Activated CD4-positive, alpha-beta T cell treated with anti-CD3 and anti-CD28 coated beads, Interleukin-2, amount 50 U/mL, for 16 hours (primary cell): ENCODE data around the gene SMIM12.

Experiments
- DNase-seq: peaks from one replicate; pipeline ENCODE4 v3.0.0-alpha.2; 2020

The SMIM12 gene

GRCh38 chr1:34871443-34872132 is 12.0 kb upstream of the SMIM12 start:
- DNase-seq, result no peak

GRCh38 chr1:34870395-34870794 is 10.8 kb upstream of the SMIM12 start:
- DNase-seq, result no peak

DNA sequence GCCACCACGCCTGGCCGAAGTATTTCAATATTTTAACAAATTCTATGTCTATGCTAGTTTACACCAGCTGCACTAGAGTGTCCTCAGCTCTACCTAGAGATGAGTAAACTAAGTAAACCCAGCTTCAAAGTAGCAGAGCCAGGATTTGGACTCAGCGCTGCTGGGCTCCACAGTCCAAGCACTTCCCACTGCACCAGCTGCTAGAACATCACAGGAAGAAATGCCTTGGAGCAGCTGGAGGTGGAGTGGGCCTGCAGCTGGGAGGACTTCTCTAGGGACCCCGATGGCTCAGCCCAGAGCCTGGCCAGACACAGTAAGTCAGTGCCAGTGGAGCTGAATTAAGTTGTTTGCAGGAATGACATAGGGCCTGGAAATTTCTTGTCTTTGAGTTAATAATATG is 10.2 kb upstream of the SMIM12 start:
- DNase-seq, result no peak

GRCh38 chr1:34868230-34869049 is 8.9 kb upstream of the SMIM12 start:
- no peak for DNase-seq

- DNase-seq, result no peak
These were observed 7.9 kb upstream of the SMIM12 start for GRCh38 chr1:34867415-34867814.

- DNase-seq, result no peak
These were observed 7.2 kb upstream of the SMIM12 start for GRCh38 chr1:34866762-34867109.

DNA sequence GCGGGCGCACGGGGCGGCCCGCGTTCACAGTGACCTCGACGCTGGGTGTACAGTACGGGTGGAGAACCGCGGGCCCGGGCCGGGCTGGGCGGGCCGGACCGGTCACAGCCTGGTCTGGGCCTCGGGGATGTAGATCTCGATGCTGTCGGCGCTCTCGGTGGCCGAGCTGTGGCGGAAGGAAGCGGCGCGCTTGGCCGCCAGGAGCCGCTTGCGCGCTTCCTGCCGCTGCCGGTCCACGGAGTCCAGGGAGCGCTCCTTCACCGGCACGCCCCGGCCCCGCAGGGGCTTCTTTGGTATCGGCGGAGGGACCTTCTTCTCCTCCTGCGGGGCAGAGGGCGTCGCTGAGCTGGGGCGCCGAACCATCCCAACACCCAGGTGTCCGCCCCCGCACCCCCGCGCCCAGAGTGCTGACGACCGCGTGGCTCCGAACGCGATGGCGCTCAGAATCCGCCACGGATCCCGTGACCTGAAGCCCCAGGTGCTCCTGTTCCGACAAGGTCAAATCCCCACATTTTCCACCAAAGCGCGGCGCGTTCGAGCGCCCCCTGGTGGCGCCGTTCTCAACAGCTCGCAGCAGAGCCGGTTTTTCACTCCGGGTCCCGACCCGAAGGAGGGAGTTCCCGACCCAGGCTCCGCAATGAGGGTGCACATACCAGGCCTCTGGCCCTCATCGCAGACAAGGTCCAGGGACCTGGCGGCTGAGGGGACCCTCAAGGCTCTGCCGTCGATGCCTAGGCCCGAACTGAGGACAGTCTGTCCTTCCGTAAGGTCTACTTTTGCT is 6.6 kb upstream of the SMIM12 start:
- peak; percentile 92 for DNase-seq

DNA sequence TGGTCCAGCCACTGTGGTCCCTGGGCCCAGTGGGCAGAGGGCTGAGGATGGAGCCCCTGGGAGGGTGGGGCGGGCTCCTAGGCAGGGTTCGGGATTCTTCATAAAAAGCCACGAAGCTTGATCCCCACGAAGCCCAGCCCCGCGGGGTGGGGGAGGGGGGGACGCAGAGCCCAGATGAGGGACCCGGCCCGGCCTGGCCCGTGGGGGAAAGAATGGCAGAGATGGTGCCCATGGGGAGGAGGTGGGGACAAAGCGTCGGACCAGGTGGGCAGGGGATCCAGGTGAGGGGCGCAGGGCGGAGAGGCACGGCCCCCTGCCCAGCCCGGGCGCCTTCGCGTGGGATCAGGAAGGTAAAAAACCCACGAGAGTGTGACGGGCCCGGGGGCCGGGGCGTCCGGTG is 6.0 kb upstream of the SMIM12 start:
- no peak for DNase-seq

GRCh38 chr1:34864759-34865158 is 5.2 kb upstream of the SMIM12 start:
- no peak for DNase-seq

DNA sequence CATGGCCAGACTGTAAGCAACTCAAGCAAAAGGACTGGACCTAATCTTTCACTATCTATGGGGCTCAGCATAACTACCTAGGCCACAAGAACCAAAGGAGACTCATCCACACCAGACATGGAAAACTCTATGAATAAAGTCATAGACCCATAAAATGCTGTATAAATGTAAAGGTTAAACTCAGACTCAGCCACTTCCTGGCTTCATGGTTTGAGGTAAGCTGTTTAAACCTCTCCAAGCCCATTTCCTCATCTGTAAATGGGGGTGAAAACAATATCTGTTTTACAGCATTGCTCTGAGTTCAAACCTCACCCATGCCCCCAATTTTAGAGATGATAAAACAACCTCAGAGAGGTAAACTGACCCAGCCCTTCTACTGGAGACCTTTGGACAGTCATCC is 4.0 kb upstream of the SMIM12 start:
- no peak for DNase-seq

DNA sequence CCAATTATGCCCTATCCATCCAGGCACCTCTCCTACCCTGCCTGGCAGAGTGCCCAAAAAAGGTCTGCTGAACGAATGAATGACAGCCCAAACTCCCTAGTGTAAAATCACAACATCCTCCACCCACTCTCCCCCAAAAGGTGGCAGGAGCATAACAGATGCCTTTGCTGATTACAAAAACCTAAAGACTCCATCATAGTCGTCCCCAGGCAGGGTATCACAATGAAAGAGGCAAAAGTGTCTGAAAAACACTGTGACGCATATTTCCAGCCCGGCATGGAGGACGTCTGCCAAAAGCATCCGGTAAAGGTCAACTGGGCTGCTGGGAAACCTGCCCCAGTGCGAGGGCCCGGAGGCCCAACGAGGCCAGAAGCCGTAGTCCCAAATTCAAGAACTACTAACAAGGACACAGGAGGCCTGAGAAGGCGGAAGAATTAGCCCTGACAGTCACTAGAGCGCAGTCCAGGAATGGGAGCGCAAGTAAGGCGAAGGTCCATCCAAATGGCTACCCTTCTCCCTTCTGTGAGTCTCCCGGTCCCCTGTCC is 576 bp downstream of the SMIM12 start:
- DNase-seq, result peak; percentile 34

DNA sequence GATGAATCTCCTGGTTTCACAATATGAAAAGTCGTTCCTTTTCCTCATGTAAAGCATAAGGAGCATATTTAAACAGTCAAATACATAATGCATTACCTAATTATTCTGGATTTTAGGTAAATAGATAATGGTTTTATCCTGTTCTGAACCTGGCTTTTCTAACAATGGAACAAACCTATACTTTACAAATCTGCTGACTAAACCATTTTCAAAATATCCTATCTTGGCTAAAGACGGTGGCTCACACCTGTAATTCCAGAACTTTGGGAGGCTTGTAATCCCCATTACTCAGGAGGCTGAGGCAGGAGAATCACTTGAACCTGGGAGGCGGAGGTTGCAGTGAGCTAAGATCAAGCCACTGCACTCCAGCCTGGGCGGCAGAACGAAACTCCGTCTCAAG is 2.9 kb downstream of the SMIM12 start:
- DNase-seq, result no peak

GRCh38 chr1:34852677-34853217 is 6.8 kb downstream of the SMIM12 start:
- DNase-seq, result peak; percentile 95

DNA sequence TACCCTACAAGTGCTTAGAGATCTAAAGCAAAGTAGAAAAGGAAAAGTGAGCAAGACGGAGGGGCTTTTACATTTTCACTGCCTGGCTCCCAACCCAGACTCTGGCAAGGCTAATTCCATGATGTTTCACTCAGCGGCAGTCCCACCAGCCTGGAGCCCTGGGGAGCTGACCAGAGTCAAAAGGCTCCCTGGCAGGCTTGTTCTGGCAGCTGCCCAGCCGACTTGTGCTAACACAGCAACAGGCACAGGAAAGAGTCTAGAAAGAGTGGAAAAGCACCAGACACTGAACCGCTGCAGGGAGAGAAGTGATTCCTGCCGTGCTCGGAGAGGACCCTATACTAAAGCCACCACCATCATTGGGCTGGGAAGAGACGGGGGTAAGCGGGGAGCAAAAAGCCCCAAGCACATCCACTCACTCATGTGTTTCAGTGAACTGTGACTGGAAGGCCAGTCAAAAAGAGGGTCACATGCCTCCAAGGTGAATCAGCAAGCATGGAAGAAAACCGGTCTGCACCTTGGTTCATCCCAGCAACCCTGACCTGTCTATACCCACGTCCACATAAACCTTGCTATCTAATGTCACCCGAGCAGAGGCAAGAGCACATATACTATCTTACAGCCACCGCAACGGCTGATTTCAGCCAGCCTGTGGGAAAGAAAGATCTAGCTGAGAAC is 8.0 kb downstream of the SMIM12 start:
- no peak for DNase-seq

DNA sequence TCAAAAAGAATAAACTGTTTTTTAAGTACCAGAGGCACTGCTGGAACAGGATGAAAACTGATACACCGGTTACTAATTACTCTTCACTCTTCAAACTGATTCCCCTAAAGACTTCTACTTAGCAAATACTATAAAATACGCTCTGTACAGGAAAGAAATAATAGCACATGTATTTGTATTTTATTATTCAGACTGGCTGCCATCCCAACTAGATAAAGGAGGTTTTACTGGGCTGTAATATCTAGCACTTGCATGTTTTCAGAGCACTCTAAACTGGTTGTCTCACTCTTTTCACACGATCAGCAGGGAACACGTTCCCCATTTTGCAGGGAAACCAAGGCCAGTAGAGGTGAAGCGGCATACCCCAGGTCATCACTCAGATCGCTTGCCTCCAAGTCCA is 9.2 kb downstream of the SMIM12 start:
- no peak for DNase-seq

DNA sequence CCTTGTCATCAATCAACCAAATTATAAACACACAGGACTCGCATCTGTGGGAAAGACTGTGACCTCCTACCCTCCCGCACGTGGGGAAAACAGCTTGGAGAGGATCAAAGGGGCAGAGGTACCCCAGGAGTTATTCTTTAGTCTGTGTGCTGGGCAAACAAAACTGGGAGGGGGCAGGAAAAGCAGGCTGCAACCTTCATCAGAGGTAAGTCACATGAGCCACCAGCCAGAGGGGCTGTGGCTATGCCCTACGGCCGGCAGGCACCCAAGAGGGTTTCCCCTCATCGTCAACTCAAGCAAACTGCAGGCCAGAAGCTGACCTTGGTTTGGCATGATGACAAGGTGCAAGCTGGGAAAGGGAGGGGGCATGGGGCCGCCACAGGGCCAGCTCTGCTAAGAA is 12.5 kb downstream of the SMIM12 start:
- DNase-seq, result no peak

- no peak for DNase-seq
These were observed 13.3 kb downstream of the SMIM12 start for GRCh38 chr1:34846265-34846664.

DNA sequence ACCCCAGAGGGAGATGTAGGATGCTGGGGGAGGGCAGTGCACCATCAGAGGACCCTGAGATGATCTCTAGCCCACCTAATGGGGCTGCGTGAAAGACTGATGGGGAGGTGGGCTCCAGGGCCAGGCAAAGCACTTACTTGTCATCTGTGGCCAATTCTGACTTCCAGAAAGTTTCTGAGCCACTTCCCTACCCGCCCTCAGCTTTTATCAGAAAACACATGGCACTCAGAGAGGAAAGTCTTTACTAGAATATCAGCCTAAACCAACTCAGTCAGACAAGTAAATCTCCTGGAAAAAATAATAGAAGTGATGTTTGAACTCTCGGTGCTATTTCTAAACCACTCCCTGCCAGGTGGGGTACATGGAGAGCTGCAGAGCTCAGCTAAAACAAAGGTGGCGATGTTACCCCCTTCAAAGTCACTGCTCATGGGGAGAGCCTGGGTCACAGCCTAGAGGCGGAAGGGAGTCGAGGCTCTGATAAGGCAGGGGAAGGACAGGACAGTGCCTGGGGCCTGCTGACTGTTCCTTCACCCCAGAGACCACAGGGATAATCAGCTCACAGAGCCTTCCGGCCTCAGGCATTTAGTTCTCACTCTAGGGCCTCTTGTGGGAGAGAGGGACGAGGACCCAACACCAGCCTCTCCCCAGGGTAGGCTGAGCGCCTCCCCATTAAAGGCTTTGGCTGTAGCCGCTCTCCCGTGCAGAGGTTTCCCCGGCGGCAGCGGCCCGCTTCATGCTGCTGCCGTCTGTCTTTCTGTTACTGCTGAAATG is 14.2 kb downstream of the SMIM12 start:
- no peak for DNase-seq

GRCh38 chr1:34844252-34844634 is 15.3 kb downstream of the SMIM12 start:
- no peak for DNase-seq

GRCh38 chr1:34843392-34844251 is 15.9 kb downstream of the SMIM12 start:
- DNase-seq, result no peak

GRCh38 chr1:34842952-34843371 is 16.6 kb downstream of the SMIM12 start:
- no peak for DNase-seq
